Adipocyte (in vitro differentiated cells): ENCODE data around the gene PLA2G2E.
A peak's percentile ranks its signal among the peaks of the same experiment; 100 is the strongest.

Source experiments
- DNase-seq: peaks from one replicate; pipeline ENCODE4 v3.0.0-alpha.2; 2015; ENCODE audit warnings: low read depth
- H3K27me3 ChIP-seq: replicated peaks from 2 replicates; pipeline ENCODE4 v1.7.0; 2013; ENCODE audit warnings: mild to moderate bottlenecking, low read length, moderate library complexity; ENCODE audit not compliant: control insufficient read depth, insufficient read depth
- H3K36me3 ChIP-seq: 2 replicates; pipeline ENCODE4 v1.7.0; 2013; ENCODE audit warnings: low read length, mild to moderate bottlenecking, moderate library complexity; ENCODE audit not compliant: control insufficient read depth, insufficient read depth, severe bottlenecking
- H3K4me1 ChIP-seq: 2 replicates; pipeline ENCODE4 v1.7.0; 2013; ENCODE audit warnings: mild to moderate bottlenecking, low read length, moderate library complexity; ENCODE audit not compliant: control insufficient read depth, insufficient read depth
- H3K4me3 ChIP-seq: 2 replicates; pipeline ENCODE4 v1.7.0; 2013; ENCODE audit warnings: mild to moderate bottlenecking, low read length, moderate library complexity
- H3K9ac ChIP-seq: 2 replicates; pipeline ENCODE4 v1.7.0; 2013; ENCODE audit warnings: mild to moderate bottlenecking, low read length, moderate library complexity
- H3K9me3 ChIP-seq: 2 replicates; pipeline ENCODE4 v1.7.0; 2013; ENCODE audit warnings: mild to moderate bottlenecking, low read length, moderate library complexity; ENCODE audit not compliant: control insufficient read depth

The PLA2G2E gene

DNA sequence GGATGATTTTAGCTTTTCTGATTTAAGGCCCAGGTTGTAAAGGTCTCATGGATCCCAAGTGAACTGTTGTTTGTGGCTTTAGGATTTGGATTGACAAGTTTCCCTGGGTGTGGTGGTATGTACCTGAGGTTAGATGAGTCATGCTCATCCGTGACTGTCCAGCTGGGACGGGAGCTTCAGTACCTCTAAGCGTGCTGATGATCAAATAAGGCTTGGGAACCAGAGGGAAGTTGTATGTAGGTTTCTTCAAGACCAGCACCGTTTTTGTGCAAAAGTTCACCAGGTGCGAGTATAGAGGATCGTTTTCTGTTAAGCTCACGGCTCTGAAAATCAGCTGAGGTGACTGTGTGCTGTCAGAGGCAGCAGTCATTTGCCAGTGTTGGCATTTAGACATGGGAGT, 19.8 kb downstream of the PLA2G2E start:
- Histone ChIP-seq H3K9me3 (no peaks in the 10 kb centered on the region), H3K27me3 (no peaks in the 10 kb centered on the region), H3K4me3 (no peak overlapping the region), H3K4me1 (no peaks in the 10 kb centered on the region), H3K9ac (no peak overlapping the region), H3K36me3 (peaks cover 77% of the 10 kb centered on the region)
- DNase-seq, result no peak

DNA sequence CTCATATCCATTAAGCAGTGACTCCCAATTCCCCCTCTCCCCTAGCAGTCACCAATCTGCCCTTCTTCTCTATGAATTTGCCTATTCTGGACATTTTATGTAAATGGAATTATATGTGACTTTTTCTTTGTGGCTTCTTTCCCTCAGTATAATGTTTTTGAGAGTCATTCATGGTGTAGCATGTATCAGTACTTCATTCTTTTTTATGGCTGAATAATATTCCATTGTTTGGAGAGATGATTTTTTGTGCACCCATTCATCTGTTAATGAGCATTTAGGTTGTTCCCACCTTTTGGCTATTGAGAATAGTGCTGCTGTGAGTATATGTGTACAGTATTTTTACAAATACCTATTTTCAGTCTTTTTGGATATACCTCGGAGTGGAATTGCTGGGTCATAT, 21.8 kb downstream of the PLA2G2E start:
- Histone ChIP-seq H3K9me3 (no peaks in the 10 kb centered on the region), H3K27me3 (no peaks in the 10 kb centered on the region), H3K9ac (no peak overlapping the region), H3K4me1 (no peaks in the 10 kb centered on the region), H3K36me3 (peaks cover 70% of the 10 kb centered on the region), H3K4me3 (no peak overlapping the region)
- no peak for DNase-seq

DNA sequence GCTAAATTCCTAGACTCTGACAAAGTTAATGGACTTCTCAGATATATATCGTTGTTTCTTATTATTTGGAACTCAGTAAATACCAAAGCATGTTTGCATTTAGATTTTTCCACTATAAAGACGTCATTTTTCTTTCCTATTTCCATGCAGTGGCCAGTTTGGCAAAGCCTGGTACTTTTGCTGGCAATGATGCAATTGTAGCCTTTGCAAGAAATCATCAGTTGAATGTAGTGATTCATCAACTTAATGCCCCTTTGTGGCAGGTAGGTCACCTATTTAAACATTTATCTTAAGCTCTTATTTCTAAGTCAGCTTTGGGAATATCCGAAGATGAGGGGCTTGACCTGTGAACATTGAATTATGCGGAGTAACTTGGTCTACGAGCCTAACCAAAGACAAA, 29.2 kb downstream of the PLA2G2E start:
- Histone ChIP-seq H3K9me3 (no peaks in the 10 kb centered on the region), H3K36me3 (peaks cover 65% of the 10 kb centered on the region)

DNA sequence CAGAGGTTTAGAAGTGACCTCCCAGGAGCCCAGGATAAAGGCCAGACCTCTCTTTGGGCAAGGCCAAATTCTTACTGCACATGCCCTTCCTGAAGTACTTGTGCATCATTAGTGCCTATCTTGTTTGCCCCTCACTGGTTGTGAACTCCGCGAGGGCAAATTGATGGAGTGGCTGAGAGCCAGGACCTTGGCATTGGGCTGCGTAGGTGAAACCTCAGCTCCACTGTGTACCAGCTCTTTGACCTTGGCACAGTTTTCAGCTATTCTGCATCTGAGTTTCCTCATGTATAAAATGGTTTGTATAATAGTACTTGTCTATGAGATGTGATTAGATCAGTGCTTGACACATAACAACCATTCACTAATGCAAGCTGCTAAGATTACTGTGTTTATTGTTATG, 29.7 kb downstream of the PLA2G2E start:
- Histone ChIP-seq H3K36me3 (peaks cover 59% of the 10 kb centered on the region), H3K27me3 (no peaks in the 10 kb centered on the region), H3K4me1 (peaks cover 15% of the 10 kb centered on the region), H3K4me3 (no peak overlapping the region), H3K9ac (no peak overlapping the region), H3K9me3 (no peaks in the 10 kb centered on the region)
- DNase-seq, result no peak

More for the DNA sequence above, 29.2 kb downstream of the PLA2G2E start:
- Histone ChIP-seq H3K4me1 (peaks cover 15% of the 10 kb centered on the region), H3K9ac (no peak overlapping the region), H3K27me3 (no peaks in the 10 kb centered on the region), H3K4me3 (no peak overlapping the region)
- no peak for DNase-seq

DNA sequence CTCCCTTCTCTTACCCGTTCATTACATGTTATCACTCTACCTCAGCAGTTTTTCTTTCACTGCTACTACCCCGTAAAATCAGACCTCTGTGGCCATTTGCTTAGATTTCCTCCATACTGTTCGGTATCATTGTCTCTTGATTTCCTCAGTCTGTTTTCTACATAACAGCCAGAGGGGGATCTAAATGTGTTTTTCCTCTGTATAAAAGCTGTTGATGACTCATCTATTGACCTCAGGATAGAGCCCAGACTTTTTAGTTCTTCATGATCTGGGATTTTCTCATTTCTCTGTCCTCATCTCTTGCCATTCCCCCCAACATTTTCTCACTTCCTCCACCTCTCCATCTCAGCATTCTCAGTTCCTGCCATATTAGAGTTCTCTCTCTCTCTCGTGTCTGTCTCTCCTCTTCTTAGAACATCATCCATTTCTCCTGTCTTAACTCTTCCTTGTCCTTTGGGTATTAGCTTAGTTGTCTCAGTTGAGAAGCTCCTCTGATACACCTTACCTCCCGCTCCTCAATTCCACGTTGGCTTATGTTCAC, 30.7 kb downstream of the PLA2G2E start:
- H3K9ac ChIP-seq, result no peak overlapping the region
- H3K4me3 ChIP-seq, result no peak overlapping the region
- no peak for DNase-seq
- H3K9me3 ChIP-seq, result no peaks in the 10 kb centered on the region
- no peaks in the 10 kb centered on the region for H3K27me3 ChIP-seq
- peaks cover 55% of the 10 kb centered on the region for H3K36me3 ChIP-seq
- H3K4me1 ChIP-seq, result peaks cover 15% of the 10 kb centered on the region

DNA sequence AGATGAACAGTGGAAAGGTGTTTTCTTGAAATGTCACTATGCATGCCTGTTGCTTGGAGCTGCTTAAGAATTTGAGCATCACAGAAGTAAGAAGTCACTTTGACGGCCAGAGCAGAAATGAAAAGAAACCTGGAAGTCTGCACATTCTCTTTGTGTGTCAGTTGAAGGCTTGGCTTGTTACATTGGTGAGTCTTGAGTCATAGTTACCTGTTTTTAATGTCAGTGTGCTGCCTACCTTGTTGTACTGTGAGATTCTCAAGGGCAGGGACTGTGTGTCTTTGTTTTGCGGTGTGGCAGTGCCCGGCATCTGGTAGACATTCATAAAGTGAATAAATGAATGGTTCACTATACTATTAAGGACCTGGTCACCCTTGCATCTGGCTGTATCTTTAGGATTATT, 31.3 kb downstream of the PLA2G2E start:
- H3K9ac ChIP-seq, result no peak overlapping the region
- H3K36me3 ChIP-seq, result peaks cover 49% of the 10 kb centered on the region
- H3K9me3 ChIP-seq, result no peaks in the 10 kb centered on the region
- no peak overlapping the region for H3K4me3 ChIP-seq
- H3K27me3 ChIP-seq, result no peaks in the 10 kb centered on the region
- no peak for DNase-seq
- H3K4me1 ChIP-seq, result peaks cover 15% of the 10 kb centered on the region

DNA sequence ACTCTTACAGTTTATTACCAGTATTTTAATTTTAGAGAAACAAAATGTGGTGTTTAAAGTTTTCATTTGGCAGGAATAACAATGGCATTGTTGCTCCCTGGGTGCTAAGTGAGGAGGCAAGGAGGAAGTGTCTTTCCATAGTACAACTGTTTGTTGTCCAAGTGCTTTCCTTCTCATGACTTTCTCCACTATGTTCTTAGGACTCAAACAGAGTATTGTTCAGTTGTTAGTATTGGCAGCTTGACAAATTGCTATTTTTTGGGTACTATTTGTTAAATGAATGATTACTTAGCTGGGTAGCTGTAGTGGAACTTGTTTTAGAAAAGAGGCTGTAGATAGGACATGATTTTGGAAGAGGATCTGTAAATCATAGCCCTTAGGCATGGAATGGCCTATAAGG, 33.8 kb downstream of the PLA2G2E start:
- H3K9ac ChIP-seq, result no peak overlapping the region
- no peak for DNase-seq
- H3K27me3 ChIP-seq, result no peaks in the 10 kb centered on the region
- H3K36me3 ChIP-seq, result peaks cover 27% of the 10 kb centered on the region
- H3K4me1 ChIP-seq, result peaks cover 21% of the 10 kb centered on the region
- H3K9me3 ChIP-seq, result no peaks in the 10 kb centered on the region
- H3K4me3 ChIP-seq, result no peak overlapping the region

DNA sequence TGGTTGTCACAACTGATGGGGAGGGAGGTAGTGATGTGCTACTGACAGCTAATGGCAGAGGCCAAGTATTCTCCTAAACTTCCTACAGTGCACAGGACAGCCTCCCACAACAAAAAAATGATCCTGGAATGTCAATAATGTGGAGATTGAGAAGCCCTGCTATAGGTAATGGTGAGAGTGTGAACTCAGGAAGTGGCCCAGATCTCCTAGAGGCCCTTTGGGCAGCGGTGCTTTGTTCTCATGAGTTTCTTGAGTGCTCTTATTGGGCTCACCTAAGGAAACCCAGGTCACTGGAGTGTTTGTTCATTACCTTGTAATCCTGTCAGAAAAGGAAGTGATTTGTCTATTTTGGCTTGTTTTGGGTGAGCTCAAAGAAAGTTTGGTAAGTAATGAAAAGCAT, 35.3 kb downstream of the PLA2G2E start:
- Histone ChIP-seq H3K4me1 (peaks cover 22% of the 10 kb centered on the region), H3K27me3 (no peaks in the 10 kb centered on the region), H3K4me3 (no peak overlapping the region), H3K9ac (no peak overlapping the region), H3K36me3 (peaks cover 20% of the 10 kb centered on the region), H3K9me3 (no peaks in the 10 kb centered on the region)
- DNase-seq, result no peak

DNA sequence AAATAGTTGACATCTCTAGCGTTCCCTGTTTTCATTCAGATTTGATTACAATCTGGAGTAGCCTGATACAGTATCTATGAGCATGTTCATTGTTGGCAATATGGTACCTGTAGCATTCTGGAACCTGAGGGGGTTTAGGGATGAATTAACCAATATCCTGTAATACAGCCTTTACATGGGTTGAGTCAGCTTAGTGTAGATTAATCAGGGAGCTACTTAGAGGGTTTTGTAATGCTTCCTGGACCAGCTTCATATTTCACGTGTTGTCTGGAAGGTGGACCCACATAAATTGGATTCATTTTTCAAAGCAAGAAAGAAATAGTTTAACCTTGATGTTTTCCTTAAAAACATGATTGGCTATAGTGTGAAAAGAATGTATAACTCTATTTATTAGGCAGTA, 37.6 kb downstream of the PLA2G2E start:
- Histone ChIP-seq H3K9me3 (no peaks in the 10 kb centered on the region), H3K36me3 (no peaks in the 10 kb centered on the region), H3K4me1 (peaks cover 19% of the 10 kb centered on the region), H3K4me3 (no peak overlapping the region), H3K27me3 (no peaks in the 10 kb centered on the region), H3K9ac (no peak overlapping the region)
- no peak for DNase-seq

DNA sequence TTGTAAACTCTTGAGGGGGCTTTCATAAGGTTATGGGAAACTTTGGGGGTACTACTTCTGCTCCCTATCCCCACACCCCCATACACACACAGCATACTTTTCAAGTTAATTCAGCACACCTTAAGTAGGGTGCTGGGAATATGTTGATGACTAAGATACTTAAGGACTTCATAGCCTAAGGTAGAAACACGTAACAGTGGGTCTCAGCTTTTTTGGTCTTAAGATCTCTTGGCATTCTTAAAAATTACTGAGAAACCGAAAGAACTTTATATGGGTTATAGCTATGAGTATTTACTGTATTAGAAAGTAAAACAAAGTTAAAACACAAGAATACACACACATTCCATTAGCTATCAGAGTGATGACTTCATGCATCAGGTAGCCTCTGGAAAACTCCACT, 39.1 kb downstream of the PLA2G2E start:
- H3K9ac ChIP-seq, result peak overlapping the region; percentile 93
- peaks cover 19% of the 10 kb centered on the region for H3K4me1 ChIP-seq
- no peaks in the 10 kb centered on the region for H3K9me3 ChIP-seq
- H3K36me3 ChIP-seq, result no peaks in the 10 kb centered on the region
- DNase-seq, result no peak
- H3K4me3 ChIP-seq, result peak overlapping the region; percentile 95
- H3K27me3 ChIP-seq, result no peaks in the 10 kb centered on the region

DNA sequence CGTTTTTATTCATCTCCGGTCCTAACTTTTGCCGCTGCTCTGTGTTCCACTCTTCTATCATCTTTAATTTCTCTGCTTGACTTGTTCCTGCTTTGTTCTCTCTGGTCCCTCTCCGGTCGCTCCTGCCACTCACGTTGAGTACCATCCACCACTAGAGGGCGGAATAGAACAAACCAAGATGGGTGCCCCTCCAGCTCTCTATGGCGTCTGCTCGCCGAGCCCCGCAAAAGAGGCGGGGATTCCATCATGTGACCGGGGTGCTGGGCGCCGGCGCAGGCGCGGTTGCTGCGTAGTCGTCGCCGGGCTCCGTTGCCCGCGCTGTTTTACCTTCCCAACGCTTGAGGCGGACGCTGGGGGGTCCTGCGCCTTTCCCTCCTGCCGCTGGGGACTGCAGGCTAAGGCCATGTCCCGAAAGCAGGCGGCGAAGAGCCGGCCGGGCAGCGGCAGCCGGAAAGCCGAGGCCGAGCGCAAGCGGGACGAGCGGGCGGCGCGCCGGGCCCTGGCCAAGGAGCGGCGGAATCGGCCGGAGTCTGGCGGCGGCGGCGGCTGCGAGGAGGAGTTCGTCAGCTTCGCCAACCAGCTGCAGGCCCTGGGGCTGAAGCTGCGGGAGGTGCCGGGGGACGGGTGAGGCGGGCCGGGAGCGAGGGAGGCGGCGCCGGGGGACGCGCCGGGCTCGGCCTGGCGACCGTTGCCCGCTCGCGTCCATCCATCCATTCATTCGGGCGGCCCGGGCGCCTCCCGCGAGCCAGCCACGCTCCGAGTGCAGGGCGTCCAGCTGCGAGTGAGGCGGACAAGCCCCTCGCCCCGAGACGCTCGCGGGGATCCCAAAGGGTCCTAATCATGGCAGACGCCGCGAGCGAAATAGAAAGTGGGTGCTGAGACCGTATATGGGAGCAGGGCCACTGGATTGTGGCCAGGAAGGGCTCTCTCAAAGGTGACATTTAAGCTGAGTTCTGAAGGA, 41.0 kb downstream of the PLA2G2E start, which contains the start of gene OTUD3:
Gene OTUD3 (plus strand): TSS at position 285 of the 961 bp plus-strand sequence. CDS start 119 bp downstream, at position 404.
- Histone ChIP-seq H3K4me3 (peak within 1 kb of the TSS; percentile 95), H3K4me1 (peaks cover 19% of the 10 kb centered on the region), H3K27me3 (peaks cover 4% of the 10 kb centered on the region), H3K9ac (peak within 1 kb of the TSS; percentile 93), H3K36me3 (no peaks in the 10 kb centered on the region), H3K9me3 (no peaks in the 10 kb centered on the region)
- peak; percentile 100 for DNase-seq
